ENCODE results near the gene PTPN4. TPM values are rescaled to one million over a fixed set of nuclear protein-coding genes. Genes with fewer than 3 reads are reported as not detected.

The PTPN4 gene
- total and polyA plus RNA-seq, 2 of the 13 experiments (the other 11 are each of a cell fraction or from before 2014, with no cell fraction given): 20.3 to 34.6 TPM

GRCh38 chr2:119715409-119716283 is 44.1 kb upstream of the PTPN4 start (continued):
- TF ChIP-seq HBP1 (CRISPR knock-in tag; IDR thresholded peaks at IDR 0.05; ENCODE audit: low read depth): no peak
- no peak for TF ChIP-seq ZBTB20 (CRISPR knock-in tag; IDR thresholded peaks at IDR 0.05; ENCODE audit: borderline replicate concordance, low read depth)
- no peak for TF ChIP-seq NR2F6 (IDR thresholded peaks at IDR 0.05)
- TF ChIP-seq NR2F6 (CRISPR knock-in tag; IDR thresholded peaks at IDR 0.05): no peak
- TF ChIP-seq ZNF543 (CRISPR knock-in tag; IDR thresholded peaks at IDR 0.05): peak; percentile 15; the same call in 1 of the 2 replicates
- no peak for TF ChIP-seq ZNF431 (CRISPR knock-in tag; IDR thresholded peaks at IDR 0.05; ENCODE audit: borderline replicate concordance, low read depth)
- TF ChIP-seq MEIS2 (CRISPR knock-in tag; IDR thresholded peaks at IDR 0.05): no peak
- 0 out of 2 replicates have a peak, but pooled peaks have one; percentile 20 for TF ChIP-seq MLX (CRISPR knock-in tag; IDR thresholded peaks at IDR 0.05)
- no peak for TF ChIP-seq ZNF570 (CRISPR knock-in tag; IDR thresholded peaks at IDR 0.05; ENCODE audit: borderline replicate concordance)
- TF ChIP-seq ZNF33B (CRISPR knock-in tag; IDR thresholded peaks at IDR 0.05): no peak
- no peak for TF ChIP-seq ZMAT3 (CRISPR knock-in tag; conservative IDR thresholded peaks at IDR 0.05)
- TF ChIP-seq SP5 (CRISPR knock-in tag; IDR thresholded peaks at IDR 0.05; ENCODE audit: borderline replicate concordance, low read depth): no peak
- TF ChIP-seq NPAS2 (CRISPR knock-in tag; IDR thresholded peaks at IDR 0.05; ENCODE audit: borderline replicate concordance): no peak
- no peak for TF ChIP-seq NR2F2 (IDR thresholded peaks at IDR 0.05; ENCODE audit: borderline replicate concordance, low read depth)
- TF ChIP-seq MIXL1 (CRISPR knock-in tag; IDR thresholded peaks at IDR 0.05): no peak
- no peak for TF ChIP-seq AHR (CRISPR knock-in tag; IDR thresholded peaks at IDR 0.05)
- TF ChIP-seq POGZ (CRISPR knock-in tag; IDR thresholded peaks at IDR 0.05): no peak
- no peak for TF ChIP-seq YEATS2 (CRISPR knock-in tag; IDR thresholded peaks at IDR 0.05; ENCODE audit: borderline replicate concordance)
- TF ChIP-seq FOXP4 (CRISPR knock-in tag; IDR thresholded peaks at IDR 0.05): no peak
- TF ChIP-seq TOE1 (CRISPR knock-in tag; IDR thresholded peaks at IDR 0.05): no peak
- no peak for TF ChIP-seq ZSCAN29 (CRISPR knock-in tag; conservative IDR thresholded peaks at IDR 0.05)
- no peak for TF ChIP-seq TRIM22 (IDR thresholded peaks at IDR 0.05)
- TF ChIP-seq CBX2 (IDR thresholded peaks at IDR 0.05; ENCODE audit: low read depth, low read length): no peak
- no peak for TF ChIP-seq CBX2 (CRISPR knock-in tag; IDR thresholded peaks at IDR 0.05; ENCODE audit: low read depth)
- 0 out of 2 replicates have a peak, but pooled peaks have one; percentile 70 for TF ChIP-seq ZNF572 (CRISPR knock-in tag; IDR thresholded peaks at IDR 0.05)
- TF ChIP-seq MAX (IDR thresholded peaks at IDR 0.05): peak; percentile 50; the same call in 1 of the 2 replicates
- no peak for TF ChIP-seq ZNF709 (CRISPR knock-in tag; IDR thresholded peaks at IDR 0.05)

Measured in HepG2 (cell line).